Measurements from ENCODE around the gene MMP1.
A peak's percentile ranks its signal among the peaks of the same experiment; 100 is the strongest.

Gene MMP1

DNA sequence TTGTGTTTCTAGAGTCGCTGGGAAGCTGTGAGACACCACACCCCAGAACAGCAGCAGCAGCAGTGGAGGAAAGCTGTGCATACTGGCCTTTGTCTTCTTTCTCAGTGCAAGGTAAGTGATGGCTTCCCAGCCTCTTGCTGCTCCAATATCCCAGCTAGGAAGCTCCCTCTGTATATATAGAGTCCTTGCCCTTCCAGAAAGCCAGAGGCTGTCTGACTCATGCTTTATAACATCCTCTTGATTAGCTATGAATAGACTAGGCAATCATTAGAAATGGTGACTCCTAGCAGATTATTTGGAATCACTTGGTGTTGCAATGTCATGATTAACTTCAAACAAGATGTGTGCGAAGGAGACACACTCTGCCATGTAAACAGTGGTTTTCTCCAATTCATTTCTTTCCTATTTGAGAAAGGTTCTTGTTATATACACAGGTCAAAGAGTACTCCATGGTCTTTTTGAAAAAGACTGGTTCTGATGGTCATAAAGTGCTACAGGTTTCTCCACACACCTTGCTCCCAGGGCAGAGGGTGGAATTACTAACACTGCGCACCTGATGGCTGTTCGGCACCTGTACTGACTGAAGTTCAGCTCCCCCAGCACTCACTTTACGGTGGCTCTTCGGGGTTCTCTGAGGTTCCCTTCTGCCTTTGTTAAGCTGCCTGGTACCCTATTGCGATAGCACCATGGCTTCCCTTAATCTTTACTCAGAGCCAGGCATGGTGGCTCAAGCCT lies at the start of gene MMP1:
MMP1 (minus strand) TSS at position 149 of the 735 bp plus-strand sequence; CDS start at position 81, 68 bp downstream.
- DNase-seq = no peak

GRCh38 chr11:102846292-102846691 lies 48.3 kb upstream of the MMP1 start:
- DNase-seq = no peak

DNA sequence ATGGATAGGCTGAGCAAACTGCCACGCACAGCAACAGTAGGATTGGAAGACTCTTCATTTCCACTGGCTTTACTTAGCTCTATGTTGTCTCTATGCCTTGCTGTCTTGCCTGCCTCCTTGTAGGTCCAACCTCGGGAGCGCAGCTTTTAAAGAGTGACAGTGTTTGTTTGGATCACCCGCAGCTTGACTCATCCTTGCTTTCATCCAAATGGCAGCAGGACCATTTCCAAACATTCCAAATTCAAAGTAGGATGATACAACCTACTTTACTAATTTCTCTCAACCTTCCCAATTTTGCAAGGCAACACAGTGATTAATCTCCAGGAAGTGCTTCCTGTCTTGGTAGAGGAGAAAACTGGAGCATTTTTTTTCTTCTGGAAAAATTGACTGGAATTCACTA lies 45.5 kb upstream of the MMP1 start, which contains the start of gene MMP3:
MMP3 (minus strand) TSS at position 121 of the 400 bp plus-strand sequence; CDS start at position 58, 63 bp downstream.
- no peak for DNase-seq

- no peak for DNase-seq
Measured at GRCh38 chr11:102842930-102843329, 45.0 kb upstream of the MMP1 start.

DNA sequence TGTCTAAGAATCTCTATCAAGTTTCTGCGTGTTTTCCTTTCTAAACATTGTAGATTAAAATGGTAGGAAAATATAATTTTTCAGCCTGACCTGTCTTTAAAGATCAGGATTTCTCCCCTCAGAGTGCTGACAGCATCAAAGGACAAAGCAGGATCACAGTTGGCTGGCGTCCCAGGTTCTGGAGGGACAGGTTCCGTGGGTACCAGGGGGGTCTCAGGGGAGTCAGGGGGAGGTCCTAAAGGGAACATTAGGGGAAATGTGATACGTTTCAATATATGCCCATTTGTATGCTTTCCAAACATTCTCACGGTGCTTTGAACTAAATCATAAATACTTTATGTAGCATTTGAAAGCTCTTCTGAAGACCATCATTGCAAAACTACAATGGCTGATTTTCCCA lies 42.1 kb upstream of the MMP1 start:
- peak; percentile 30 to 83 for DNase-seq

GRCh38 chr11:102837646-102838045 lies 39.7 kb upstream of the MMP1 start:
- no peak for DNase-seq

GRCh38 chr11:102837156-102837555 lies 39.2 kb upstream of the MMP1 start:
- no peak for DNase-seq

DNA sequence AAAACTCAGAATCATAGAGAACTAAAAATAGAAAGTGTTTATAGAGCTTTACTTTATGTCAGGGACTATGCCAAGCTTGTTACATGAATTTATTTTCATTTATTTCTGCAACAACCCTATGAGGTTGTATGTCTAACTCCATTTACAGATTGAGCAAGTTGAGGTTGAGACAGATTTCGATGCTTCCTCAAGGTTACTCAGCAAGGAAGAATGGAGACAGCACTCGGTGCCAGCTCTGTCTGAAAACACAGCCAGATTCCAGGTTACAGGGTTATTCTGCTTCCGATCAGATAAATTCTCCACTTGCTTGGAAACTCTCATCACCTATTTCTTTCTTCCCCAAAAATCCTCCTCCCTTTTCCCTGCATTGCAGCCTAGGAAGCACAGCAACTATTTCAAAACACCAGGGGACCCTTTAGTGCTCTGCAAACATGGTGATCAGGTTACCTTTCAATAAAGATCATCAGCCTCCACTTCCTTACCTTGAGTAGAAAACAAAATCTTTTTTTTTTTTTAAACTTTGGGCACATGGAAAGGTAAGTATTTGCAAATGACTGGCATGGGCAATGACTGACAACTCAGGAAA lies 38.4 kb upstream of the MMP1 start:
- no peak for DNase-seq

GRCh38 chr11:102833731-102834130 lies 35.8 kb upstream of the MMP1 start:
- DNase-seq = no peak

DNA sequence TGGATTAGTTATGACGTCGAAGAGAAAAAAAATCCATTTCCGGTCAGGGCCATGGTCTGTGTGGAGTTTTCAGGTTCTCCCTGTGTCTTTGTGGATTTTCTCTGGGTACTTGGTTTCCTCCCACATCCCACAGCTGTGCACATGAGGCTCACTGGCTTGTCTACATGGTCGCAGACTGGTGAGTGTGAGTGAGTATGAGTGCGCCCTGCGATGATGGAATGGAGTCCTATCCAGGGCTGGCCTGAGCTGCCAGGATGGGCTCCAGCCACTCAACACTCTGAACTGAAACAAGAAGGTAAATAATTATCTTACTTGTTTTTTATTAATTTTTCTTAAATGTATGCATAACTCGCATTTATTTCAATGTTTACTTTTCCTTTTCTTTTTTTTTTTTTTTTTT lies 34.7 kb upstream of the MMP1 start:
- no peak for DNase-seq

GRCh38 chr11:102831489-102832440 lies 33.8 kb upstream of the MMP1 start:
- no peak for DNase-seq

- no peak for DNase-seq
Measured at GRCh38 chr11:102831128-102831488, 33.1 kb upstream of the MMP1 start.

DNA sequence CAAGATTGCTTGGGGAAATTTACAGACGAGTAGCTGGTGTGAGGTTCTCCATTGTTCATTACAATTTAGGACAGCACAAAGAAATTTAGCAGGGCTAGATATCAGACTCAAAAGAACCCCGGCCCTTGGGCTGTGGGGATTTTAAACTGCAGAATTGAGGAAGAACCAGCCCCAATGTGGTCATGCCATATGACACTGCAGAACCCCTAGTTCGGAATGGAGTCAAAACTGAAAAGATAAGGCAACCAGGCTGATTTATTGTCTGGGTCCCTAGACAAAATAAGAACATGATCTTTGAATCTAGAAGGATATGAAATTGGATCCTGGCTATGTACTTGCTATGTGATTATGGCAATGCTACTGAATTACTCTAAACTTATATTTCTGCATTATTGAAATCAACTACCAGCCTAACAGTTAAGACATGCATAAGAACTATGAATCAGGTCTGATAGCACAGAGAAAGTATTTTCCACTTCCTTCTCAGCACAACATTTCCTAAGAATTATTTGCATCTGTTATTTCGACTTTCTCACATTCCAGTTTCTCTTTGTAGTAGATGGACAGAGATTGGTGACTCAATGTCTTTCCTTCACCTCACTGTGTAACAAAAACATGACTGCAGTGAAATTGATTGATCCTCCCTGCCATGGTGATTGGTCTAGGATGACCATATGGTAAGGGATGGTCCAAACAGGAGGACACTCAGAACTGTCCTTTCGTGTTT lies 32.2 kb upstream of the MMP1 start:
- no peak for DNase-seq

DNA sequence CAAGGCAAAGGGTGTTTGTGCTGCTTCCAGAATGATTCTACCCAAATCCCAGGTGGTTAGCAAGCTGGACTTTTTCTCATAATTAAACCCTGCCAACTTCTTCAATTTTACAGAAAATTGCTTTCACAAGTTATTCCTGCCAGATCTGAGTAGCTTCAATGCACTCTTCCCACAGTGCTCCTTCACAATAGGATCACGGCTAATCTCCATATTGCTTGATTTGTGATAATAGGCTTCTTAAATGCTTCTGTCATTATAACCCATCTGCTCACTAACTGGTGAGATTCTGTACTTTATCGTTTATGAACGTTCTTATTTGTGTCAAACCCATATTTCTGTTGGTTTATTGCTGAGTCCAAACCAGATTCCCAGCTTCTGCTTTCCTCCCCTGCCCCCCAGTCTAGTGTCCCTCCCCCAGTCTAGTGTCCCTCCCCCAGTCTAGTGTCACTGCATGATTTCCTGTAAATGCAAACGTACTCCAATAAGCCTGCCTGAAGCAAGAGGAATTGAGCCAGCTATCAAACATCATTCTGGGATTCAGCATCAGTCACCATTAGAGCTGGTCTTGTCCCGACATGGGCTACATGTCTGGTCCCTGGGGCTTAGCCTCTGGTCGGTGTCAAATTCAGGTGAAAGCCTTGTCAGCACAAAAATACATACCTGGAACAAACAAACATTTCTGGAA lies 31.5 kb upstream of the MMP1 start:
- DNase-seq = no peak

GRCh38 chr11:102824556-102824955 lies 26.6 kb upstream of the MMP1 start:
- no peak for DNase-seq

DNA sequence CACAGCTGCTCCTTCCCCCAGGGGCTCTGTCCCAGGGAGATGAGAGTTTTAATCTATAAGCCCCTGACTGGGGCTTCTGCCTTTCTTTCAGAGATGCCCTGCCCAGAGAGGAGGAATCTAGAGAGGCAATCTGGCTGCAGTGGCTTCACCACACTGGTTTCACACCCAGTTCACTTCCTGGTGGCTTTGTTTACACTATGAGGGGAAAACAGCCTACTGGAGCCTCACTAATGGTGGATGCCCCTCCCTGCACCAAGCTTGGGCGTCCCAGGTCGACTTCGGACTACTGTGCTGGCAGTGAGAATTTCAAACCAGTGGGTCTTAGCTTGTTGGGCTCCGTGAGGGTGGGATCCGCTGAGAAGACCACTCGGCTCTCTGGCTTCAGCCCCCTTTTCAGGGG lies 21.5 kb upstream of the MMP1 start:
- no peak for DNase-seq

GRCh38 chr11:102813484-102813883 lies 15.5 kb upstream of the MMP1 start:
- no peak for DNase-seq

GRCh38 chr11:102812188-102812587 lies 14.2 kb upstream of the MMP1 start:
- DNase-seq = no peak

- no peak for DNase-seq
Measured at GRCh38 chr11:102810950-102811660, 13.1 kb upstream of the MMP1 start.

- DNase-seq = no peak
Measured at GRCh38 chr11:102809971-102810370, 12.0 kb upstream of the MMP1 start.

- no peak for DNase-seq
Measured at GRCh38 chr11:102807921-102808320, 10.0 kb upstream of the MMP1 start.

DNA sequence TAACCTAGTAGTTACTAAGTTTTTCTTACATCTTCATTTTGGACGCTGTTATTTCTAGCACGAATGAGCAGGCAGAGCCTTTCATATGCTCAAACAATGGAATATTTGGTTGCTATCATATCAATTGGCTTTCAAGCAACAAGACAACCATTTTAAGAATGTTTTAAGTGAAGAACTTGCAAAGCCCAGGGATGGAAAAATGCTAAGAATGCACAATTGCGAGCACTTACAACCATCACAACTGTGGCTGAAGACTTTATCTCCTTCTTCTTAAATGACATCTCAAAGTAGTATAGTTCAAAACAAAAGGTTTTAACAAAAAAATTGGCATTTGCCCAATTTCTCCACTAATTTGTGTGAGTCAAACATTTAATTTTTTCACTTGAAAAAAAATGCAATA lies 8.3 kb upstream of the MMP1 start:
- no peak for DNase-seq

Measured in NCI-H187 (cell line).